Suprapubic skin (tissue), 4 donors: ENCODE measurements around the gene MCTS1. TPM values are rescaled to one million over a fixed set of nuclear protein-coding genes. Genes with fewer than 3 reads are reported as not detected.
"Not testable (repeated sequence)": the region's sequence is repeated elsewhere in the genome, so short reads cannot be mapped to it uniquely, and the experiment has no call there.

ENCODE experiments used
- DNase-seq, 2 donors: peaks; one replicate each; pipeline ENCODE4 v3.0.0-alpha.2; 2019; ENCODE audit warnings: low spot score in 2 of 2
- H3K27ac ChIP-seq: fragments of 200-600 bp; sonication (generic); one replicate; pipeline ENCODE4 v1.5.1; 2019
- H3K27me3 ChIP-seq: fragments of 200-600 bp; sonication (generic); one replicate; pipeline ENCODE4 v1.5.1; 2019
- H3K36me3 ChIP-seq: fragments of 200-600 bp; sonication (generic); one replicate; pipeline ENCODE4 v1.5.1; 2019
- H3K4me1 ChIP-seq: fragments of 200-600 bp; sonication (generic); one replicate; pipeline ENCODE4 v1.5.1; 2019
- H3K4me3 ChIP-seq: fragments of 200-600 bp; sonication (generic); one replicate; pipeline ENCODE4 v1.5.1; 2019; ENCODE audit warnings: mild to moderate bottlenecking
- H3K9me3 ChIP-seq: fragments of 200-600 bp; sonication (generic); one replicate; pipeline ENCODE4 v1.5.1; 2019
- CTCF ChIP-seq, 2 donors: fragments of 200-600 bp in 1 of 2; fragments of 450-650 bp in 1 of 2; sonication (generic) in 1 of 2; IDR thresholded peaks; one replicate each; pipeline ENCODE4 v1.5.1; 2016 to 2019; ENCODE audit warnings: antibody characterized with exemption in 2 of 2, mild to moderate bottlenecking in 1 of 2, moderate library complexity in 1 of 2
- EP300 ChIP-seq: sonication (generic); formaldehyde crosslinking; IDR thresholded peaks from one replicate; pipeline ENCODE4 v1.6.1; 2017; ENCODE audit warnings: antibody characterized with exemption
- POLR2A ChIP-seq, 2 donors: fragments of 450-650 bp; IDR thresholded peaks; one replicate each; pipeline ENCODE4 v1.6.1; 2017; ENCODE audit warnings: antibody characterized with exemption in 2 of 2, mild to moderate bottlenecking in 2 of 2, moderate library complexity in 2 of 2
- POLR2AphosphoS5 ChIP-seq, 3 donors: sonication (generic); formaldehyde crosslinking; IDR thresholded peaks; one replicate each; pipeline ENCODE4 v1.6.1; 2017; ENCODE audit warnings: antibody characterized with exemption in 3 of 3
- WGBS: methylation state at CpG from one replicate; pipeline ENCODE4 v1.1.5; 2018; 5-methylcytosine and 5-hydroxymethylcytosine counted together
- total RNA-seq, 4 donors: library from RNA; depleted of rRNA; stranded (reverse); fragments of >200 nt; gene quantifications; one replicate each; pipeline ENCODE4 v1.1.0, GENCODE V29; 2016

MCTS1 gene
- total RNA-seq, 4 donors from 2014 or later = 17.6 to 25.7 (median 21.5) TPM

GRCh38 chrX:120568609-120569008, 35.3 kb upstream of the MCTS1 start:
- no peaks in the 10 kb centered on the region for H3K4me1 ChIP-seq
- no peaks in the 10 kb centered on the region for H3K9me3 ChIP-seq
- no peaks in the 10 kb centered on the region for H3K27me3 ChIP-seq
- H3K27ac ChIP-seq = no peak overlapping the region
- DNase-seq = no peak
- no peaks in the 10 kb centered on the region for H3K36me3 ChIP-seq
- TF ChIP-seq POLR2AphosphoS5 (IDR thresholded peaks at IDR 0.05) (no peak), CTCF (IDR thresholded peaks at IDR 0.05) (no peak), POLR2A (IDR thresholded peaks at IDR 0.05) (no peak), EP300 (no peak)
- no peak overlapping the region for H3K4me3 ChIP-seq
- 65% methylated on average over 3 of the region's 3 CpGs for WGBS

GRCh38 chrX:120570011-120570600, 33.8 kb upstream of the MCTS1 start:
- Histone ChIP-seq H3K4me3 (no peak overlapping the region), H3K9me3 (no peaks in the 10 kb centered on the region), H3K27me3 (no peaks in the 10 kb centered on the region), H3K27ac (no peak overlapping the region), H3K4me1 (no peaks in the 10 kb centered on the region), H3K36me3 (no peaks in the 10 kb centered on the region)
- DNase-seq = no peak
- TF ChIP-seq EP300 = no peak
- TF ChIP-seq POLR2A (IDR thresholded peaks at IDR 0.05) = no peak
- TF ChIP-seq POLR2AphosphoS5 (IDR thresholded peaks at IDR 0.05) = no peak
- no peak for TF ChIP-seq CTCF (IDR thresholded peaks at IDR 0.05)
- 87% methylated on average over 3 of the region's 3 CpGs for WGBS

- not testable (repeated sequence) for H3K4me3 ChIP-seq, H3K36me3 ChIP-seq, H3K4me1 ChIP-seq, DNase-seq, H3K27ac ChIP-seq, H3K9me3 ChIP-seq, H3K27me3 ChIP-seq
- WGBS = 81% methylated on average over 13 of the region's 13 CpGs
Measured at GRCh38 chrX:120573806-120574205, 30.1 kb upstream of the MCTS1 start.

- H3K27me3 ChIP-seq = no peaks in the 10 kb centered on the region
- no peaks in the 10 kb centered on the region for H3K9me3 ChIP-seq
- no peak overlapping the region for H3K4me3 ChIP-seq
- DNase-seq = no peak
- no peaks in the 10 kb centered on the region for H3K36me3 ChIP-seq
- TF ChIP-seq EP300 (no peak), POLR2AphosphoS5 (IDR thresholded peaks at IDR 0.05) (no peak), POLR2A (IDR thresholded peaks at IDR 0.05) (no peak), CTCF (IDR thresholded peaks at IDR 0.05) (no peak)
- H3K27ac ChIP-seq = no peak overlapping the region
- 79% methylated on average over 18 of the region's 18 CpGs for WGBS
- no peaks in the 10 kb centered on the region for H3K4me1 ChIP-seq
Measured at GRCh38 chrX:120575379-120576114, 28.4 kb upstream of the MCTS1 start.

GRCh38 chrX:120585702-120586101, 18.2 kb upstream of the MCTS1 start:
- Histone ChIP-seq H3K27me3 (no peaks in the 10 kb centered on the region), H3K4me3 (no peak overlapping the region), H3K36me3 (no peaks in the 10 kb centered on the region), H3K4me1 (no peaks in the 10 kb centered on the region), H3K9me3 (no peaks in the 10 kb centered on the region), H3K27ac (no peak overlapping the region)
- DNase-seq = no peak
- no peak for TF ChIP-seq POLR2A (IDR thresholded peaks at IDR 0.05)
- 89% methylated on average over 2 of the region's 2 CpGs for WGBS

GRCh38 chrX:120604361-120604782, 471 bp downstream of the MCTS1 start:
- peaks cover 9% of the 10 kb centered on the region for H3K4me1 ChIP-seq
- H3K27ac ChIP-seq = peak overlapping the region; percentile 93
- H3K9me3 ChIP-seq = no peaks in the 10 kb centered on the region
- 30% methylated on average over 5 of the region's 5 CpGs for WGBS
- DNase-seq = no peak
- TF ChIP-seq CTCF (IDR thresholded peaks at IDR 0.05) = no peak
- no peak for TF ChIP-seq POLR2A (IDR thresholded peaks at IDR 0.05)
- TF ChIP-seq EP300 = no peak
- TF ChIP-seq POLR2AphosphoS5 (IDR thresholded peaks at IDR 0.05) = no peak
- H3K4me3 ChIP-seq = peak overlapping the region; percentile 58
- no peaks in the 10 kb centered on the region for H3K27me3 ChIP-seq
- H3K36me3 ChIP-seq = no peaks in the 10 kb centered on the region
